ENCODE data around the gene NUP93.

DNA sequence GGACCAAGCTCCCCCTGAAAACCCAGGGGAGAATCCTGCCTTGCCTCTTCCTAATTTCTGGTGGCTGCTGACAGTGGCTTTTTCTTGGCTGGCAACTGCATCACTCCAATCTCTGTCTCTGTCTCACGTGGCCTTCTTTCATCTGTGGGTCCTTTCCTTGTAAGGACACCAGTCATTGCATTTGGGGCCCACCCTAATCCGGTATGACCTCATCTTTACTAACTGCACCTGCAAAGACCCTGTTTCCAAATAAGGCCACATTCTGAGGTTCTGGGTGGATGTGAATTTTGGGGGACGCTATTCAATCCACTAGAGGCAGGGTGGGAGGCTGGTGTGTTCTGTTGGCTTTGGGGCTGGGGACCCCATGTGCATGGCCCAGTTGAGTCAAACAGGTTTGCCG lies 146.1 kb downstream of the NUP93 start:
- TF ChIP-seq MYC (IDR thresholded peaks at IDR 0.05; ENCODE audit: low read depth, low read length) (no peak), POLR2A (IDR thresholded peaks at IDR 0.05; ENCODE audit: low read depth, low read length) (no peak), POLR2AphosphoS5 (IDR thresholded peaks at IDR 0.05; ENCODE audit: insufficient read depth, low read depth, low read length) (no peak)
- TF ChIP-seq, protein P1, sequence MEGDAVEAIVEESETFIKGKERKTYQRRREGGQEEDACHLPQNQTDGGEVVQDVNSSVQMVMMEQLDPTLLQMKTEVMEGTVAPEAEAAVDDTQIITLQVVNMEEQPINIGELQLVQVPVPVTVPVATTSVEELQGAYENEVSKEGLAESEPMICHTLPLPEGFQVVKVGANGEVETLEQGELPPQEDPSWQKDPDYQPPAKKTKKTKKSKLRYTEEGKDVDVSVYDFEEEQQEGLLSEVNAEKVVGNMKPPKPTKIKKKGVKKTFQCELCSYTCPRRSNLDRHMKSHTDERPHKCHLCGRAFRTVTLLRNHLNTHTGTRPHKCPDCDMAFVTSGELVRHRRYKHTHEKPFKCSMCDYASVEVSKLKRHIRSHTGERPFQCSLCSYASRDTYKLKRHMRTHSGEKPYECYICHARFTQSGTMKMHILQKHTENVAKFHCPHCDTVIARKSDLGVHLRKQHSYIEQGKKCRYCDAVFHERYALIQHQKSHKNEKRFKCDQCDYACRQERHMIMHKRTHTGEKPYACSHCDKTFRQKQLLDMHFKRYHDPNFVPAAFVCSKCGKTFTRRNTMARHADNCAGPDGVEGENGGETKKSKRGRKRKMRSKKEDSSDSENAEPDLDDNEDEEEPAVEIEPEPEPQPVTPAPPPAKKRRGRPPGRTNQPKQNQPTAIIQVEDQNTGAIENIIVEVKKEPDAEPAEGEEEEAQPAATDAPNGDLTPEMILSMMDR (IDR thresholded peaks at IDR 0.05; ENCODE audit: extremely low read depth in 1 of 2, insufficient read depth in 1 of 2, low read depth in 1 of 2, low read length in 2 of 2) = no peak
